ENCODE data around the gene SEC11A.
"Not testable (repeated sequence)": the region's sequence is repeated elsewhere in the genome, so short reads cannot be mapped to it uniquely, and the experiment has no call there.

The SEC11A gene

DNA sequence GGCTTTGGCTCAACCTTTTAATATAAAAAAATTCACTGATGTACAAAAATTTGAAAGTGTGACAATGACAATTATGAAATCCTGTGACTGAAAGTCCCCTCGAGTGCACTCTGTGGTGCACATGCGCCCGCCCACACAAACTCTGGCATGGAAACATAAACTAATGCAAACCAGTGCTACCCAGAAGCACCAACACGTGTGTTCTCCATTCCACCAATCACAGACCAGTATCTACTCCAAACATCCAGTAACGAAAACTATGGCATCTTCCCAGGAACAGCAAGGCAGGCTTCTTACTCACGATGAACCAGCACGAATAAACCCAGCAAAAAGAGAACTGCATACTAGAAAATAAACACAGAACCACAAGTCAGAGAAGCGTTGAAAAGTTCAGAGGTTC, 46.2 kb downstream of the SEC11A start:
- DNase-seq, result no peak

- no peak for DNase-seq
Observed at GRCh38 chr15:84668221-84668982, 47.5 kb downstream of the SEC11A start.

- DNase-seq, result no peak
Observed at GRCh38 chr15:84666373-84666772, 49.6 kb downstream of the SEC11A start.

DNA sequence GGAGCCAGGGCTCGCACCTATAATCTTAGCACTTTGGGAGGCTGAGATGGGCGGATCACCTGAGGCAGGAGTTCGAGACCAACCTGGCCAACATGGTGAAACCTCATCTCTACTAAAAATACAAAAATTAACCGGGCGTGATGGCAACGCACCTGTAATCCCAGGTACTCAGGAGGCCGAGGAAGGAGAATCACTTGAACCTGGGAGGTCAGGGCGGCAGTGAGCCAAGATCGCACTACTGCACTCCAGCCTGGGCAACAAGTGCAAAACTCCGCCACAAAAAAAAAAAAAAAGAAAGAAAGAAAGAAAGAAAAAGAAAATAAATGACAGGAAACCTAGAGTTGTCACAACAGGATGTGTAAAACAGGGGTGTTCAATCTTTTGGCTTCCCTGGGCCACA, 54.9 kb downstream of the SEC11A start:
- DNase-seq, result no peak

GRCh38 chr15:84659904-84660781, 55.8 kb downstream of the SEC11A start:
- DNase-seq, result no peak

- no peak for DNase-seq
Observed at GRCh38 chr15:84658788-84659411, 57.0 kb downstream of the SEC11A start.

GRCh38 chr15:84658080-84658787, 57.7 kb downstream of the SEC11A start, which contains the start of gene NMB:
Gene NMB (minus strand): TSS chr15:84658199. CDS start chr15:84658152, 47 bp downstream.
- peak; percentile 78 for DNase-seq

- DNase-seq, result no peak
Observed at GRCh38 chr15:84657748-84658079, 58.2 kb downstream of the SEC11A start.

DNA sequence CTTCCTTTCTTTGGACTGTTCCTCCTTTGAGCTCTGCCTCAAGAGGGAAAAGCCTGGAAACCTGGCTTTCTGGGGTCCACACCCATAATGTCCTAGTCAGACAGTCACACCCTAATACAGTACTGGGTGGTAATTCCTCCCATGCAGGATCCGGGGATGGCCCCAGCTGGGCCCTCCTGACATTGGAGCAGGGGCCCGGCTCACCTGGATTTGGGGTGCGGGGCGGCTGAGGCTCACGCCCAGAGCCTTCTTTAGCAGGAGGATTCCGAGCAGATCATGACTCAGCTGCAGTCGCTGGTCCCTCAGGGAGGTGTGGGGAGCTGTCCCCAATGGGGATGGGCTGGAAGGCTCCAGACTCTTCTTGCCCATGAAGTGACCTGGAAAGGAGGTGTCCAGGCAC, 59.0 kb downstream of the SEC11A start:
- no peak for DNase-seq

DNA sequence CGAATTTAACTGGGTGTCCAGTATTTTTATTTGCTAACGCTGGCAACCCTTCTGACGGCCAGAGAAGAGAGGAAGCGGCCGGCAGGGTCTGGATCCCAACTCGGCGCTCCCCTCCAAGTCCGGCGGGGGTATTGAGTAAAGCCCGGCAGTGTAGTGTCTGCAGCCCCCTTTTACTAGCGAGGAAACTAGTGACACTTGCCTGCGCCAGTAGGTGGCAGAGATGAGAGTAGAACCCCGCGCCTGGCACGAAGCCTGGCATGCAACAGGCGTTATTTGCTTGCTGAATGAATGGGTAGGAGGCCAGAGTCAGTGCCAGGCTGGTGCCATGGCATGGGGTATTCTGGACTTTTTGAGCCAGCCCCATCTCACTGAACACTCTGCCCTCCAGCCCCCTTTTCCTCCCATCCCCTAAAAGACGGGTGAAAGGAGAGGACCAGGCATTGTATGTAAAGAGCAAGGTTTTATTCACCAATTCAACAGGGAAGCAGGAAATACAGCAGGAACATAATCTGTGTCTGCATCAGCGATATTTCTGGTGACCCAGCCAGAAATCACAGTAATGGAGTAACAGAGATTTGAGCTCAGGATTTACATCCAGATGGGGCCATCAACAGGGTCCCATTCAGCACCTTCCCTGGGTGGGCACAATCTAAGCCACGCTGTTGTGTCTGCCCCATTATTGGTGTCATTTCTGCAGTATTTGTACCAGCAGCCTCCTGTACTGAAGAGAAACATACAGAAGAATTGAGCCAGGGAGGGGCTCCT, 61.1 kb downstream of the SEC11A start:
- DNase-seq, result peak; percentile 78

DNA sequence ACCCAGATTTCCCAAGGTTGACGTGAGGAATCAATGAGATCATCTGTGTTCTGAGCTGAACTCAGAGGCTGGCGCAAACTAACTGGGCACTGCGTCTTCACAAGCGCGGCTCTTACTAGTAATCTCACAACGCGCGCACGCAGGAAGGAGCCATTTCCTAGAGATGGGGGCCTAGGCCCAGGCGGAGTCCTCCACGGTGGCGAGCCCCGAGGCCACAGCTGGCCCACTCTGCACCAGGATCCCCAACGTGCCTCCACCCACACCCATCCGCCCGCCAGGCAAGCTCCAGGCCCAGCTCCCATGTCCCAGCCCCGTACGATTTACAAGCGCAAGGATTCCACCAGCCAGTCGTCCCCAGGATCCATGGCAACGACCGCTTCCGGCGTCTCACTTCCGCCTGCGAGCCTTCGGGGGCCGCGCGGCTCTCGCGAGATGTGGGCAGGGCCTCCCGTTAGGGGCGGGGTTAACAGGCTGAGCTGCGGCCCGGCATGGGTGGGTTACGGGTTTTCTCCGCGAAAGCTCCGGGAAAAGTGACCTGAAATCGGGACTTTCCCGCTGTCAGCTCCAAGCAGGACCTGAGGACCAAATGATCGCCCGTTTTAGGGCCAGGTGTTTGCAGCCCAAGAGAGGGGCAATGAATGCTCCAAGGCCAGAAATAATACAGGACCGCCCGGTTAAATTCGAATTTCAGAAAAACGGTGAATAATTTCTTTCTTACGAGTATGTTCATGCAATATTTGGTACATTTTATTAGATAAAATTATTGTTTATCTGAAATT, 61.8 kb downstream of the SEC11A start, which contains the start of gene WDR73:
Gene WDR73, minus strand, starts transcription at position 374 of the 779 bp plus-strand sequence. Its CDS starts 9 bp downstream, at position 365.
- DNase-seq, result peak; percentile 87

GRCh38 chr15:84653584-84653909, 62.4 kb downstream of the SEC11A start:
- DNase-seq, result no peak

DNA sequence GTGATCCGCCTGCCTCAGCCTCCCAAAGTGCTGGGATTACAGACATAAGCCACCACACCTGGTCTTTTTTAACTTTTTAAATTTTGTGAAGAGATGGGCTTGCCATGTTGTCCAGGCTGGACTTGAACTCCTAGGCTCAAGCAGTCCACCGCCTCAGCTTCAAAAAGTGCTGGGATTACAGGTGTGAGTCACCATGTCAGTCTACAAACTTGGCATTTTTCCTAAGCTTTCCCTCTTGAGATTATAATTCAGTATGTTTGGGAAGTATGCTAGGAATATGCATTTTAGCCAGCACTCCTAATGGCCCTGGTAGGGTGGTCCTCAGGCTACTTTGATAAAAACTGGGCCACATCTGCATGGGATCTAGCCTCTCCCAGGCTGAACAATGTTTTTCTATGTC, 66.2 kb downstream of the SEC11A start:
- DNase-seq, result no peak

DNA sequence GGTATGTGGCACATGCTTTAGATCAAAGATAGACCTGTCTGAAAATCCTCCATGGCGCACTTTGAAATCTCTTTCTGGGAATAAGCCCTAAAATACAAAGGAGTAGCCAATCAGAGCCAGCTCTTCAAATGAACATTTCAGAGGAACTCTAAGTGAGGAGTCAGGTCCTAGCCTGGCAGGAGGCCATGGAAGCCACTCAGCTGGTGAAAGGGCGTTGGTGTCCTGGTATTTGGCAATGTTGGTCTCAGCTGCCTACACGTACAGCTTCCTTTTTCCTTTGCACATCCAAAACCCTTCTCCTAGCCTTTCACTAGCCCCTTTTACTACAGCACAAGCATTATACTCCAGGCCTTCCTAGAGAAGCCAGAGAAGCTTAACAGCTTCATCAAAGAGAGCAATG, 67.4 kb downstream of the SEC11A start:
- DNase-seq, result peak; percentile 34

GRCh38 chr15:84647726-84648125, 68.2 kb downstream of the SEC11A start:
- DNase-seq, result no peak

- DNase-seq, result no peak
Observed at GRCh38 chr15:84645997-84646396, 69.9 kb downstream of the SEC11A start.

- no peak for DNase-seq
Observed at GRCh38 chr15:84645496-84645895, 70.4 kb downstream of the SEC11A start.

DNA sequence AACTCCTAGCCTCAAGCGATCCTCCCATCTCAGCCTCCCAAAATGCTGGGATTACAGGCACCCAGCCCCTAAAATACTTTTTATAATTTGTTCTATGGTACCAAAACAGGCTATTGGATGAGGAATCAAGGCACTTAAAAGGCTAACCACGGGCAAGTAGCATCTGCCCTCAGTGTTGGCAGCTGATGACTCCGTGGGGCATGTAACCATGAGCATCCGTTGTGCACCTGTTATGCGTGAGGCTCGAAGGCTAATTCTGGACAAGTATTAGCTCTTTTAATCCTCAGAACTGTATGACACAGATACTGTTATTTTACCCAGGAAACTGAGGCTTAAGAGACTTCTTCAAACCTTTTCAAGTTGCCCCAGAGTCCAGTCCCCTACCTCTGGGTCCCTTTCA, 72.1 kb downstream of the SEC11A start:
- DNase-seq, result no peak

GRCh38 chr15:84642640-84643039, 73.3 kb downstream of the SEC11A start:
- DNase-seq, result not testable (repeated sequence)

- not testable (repeated sequence) for DNase-seq
Observed at GRCh38 chr15:84641871-84642270, 74.1 kb downstream of the SEC11A start.

GRCh38 chr15:84638103-84638502, 77.8 kb downstream of the SEC11A start:
- DNase-seq, result no peak

All from MV-4-11 (cell line).